Muscle of arm (tissue), 12 donors: ENCODE data around the gene EXD2. TPM values are rescaled to one million over a fixed set of nuclear protein-coding genes. Genes with fewer than 3 reads are reported as not detected.
"Not testable (repeated sequence)": the region's sequence is repeated elsewhere in the genome, so short reads cannot be mapped to it uniquely, and the experiment has no call there.

Source experiments
- DNase-seq: peaks from one replicate; pipeline ENCODE4 v3.0.0-alpha.2; 2013
- polyA plus RNA-seq, 12 donors: library from polyadenylated mRNA; unstranded; fragments of 120-200 nt; gene quantifications; one replicate each; pipeline ENCODE4 v1.2.1, GENCODE V29; 2013; ENCODE audit not compliant: insufficient read length in 12 of 12

The EXD2 gene
- polyA plus RNA-seq, 12 donors = 14.8 to 21.1 (median 16.5) TPM; not detected in 1

- DNase-seq = not testable (repeated sequence)
Observed at GRCh38 chr14:69277356-69277755, 86.1 kb downstream of the EXD2 start.

- no peak for DNase-seq
Observed at GRCh38 chr14:69280746-69281291, 89.5 kb downstream of the EXD2 start.

DNA sequence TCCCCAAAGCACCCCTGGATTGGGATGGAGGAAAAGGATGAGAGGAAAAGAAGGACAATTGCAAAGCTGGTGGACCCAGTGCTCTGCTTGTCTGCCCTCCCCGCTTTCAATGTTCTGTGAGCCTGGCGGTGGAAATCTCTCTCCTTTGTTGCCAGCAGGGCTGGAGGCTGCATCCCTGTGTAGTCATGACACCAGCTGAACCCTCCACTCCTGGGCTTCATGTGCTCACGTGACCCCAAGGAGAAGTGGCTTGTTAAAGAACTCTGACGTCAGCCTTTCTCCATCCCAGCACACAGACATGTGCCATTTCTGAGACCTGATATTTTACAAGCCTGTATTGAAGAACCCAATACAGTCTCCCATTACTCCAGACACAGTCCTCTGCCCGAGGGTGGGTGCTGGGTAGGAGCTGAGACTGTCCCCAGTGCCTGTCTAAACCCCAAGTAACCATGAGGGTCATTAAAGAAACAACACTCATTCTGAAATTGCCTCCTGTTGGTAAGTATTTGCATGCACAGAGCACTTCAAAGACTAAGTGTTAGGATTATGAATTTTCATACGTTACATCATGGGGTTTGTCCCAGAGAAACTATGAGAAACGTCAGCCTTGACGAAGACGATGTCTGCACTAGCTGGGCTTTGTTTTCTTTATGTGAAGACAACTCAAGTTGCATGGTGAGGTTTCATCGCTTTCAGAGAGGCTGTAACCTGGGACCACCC is 90.3 kb downstream of the EXD2 start:
- no peak for DNase-seq

DNA sequence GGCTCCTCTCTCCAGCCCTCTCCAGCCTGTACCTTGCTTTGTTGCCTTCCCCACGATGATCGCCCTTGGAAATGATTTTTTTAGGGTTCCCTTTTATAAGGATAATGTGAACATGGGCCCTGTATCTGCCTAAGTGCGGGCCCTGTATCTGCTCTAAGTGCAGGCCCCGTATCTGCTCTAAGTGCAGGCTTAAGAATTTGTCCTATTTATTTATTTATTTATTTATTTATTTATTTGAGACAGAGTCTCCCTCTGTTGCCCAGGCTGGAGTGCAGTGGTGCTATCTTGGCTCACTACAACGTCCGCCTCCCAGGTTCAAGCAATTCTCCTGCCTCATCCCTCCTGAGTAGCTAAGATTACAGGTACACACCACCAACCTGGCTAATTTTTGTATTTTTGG is 91.2 kb downstream of the EXD2 start:
- no peak for DNase-seq

DNA sequence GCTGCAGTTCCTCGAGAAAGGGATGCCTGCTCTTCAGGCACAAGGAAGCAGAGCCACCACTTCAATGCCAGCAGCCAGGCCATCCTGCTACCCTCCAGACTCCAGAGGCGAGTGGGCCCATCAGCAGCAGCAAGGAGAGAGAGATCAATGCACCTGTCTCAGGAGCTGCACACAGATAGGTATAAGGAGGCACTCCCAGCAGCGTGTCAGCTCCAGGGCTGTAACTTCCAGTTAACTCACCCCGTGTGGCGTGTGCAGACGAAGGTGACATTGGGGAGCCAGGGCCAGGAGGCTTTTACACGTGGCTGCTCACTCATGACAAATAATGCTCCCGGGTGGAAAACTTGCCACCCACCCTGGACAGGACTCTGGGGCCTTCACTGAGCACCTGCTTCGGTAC is 92.9 kb downstream of the EXD2 start:
- DNase-seq = no peak

- no peak for DNase-seq
Observed at GRCh38 chr14:69285661-69286255, 94.5 kb downstream of the EXD2 start.

GRCh38 chr14:69287098-69288010 is 96.1 kb downstream of the EXD2 start:
- no peak for DNase-seq

DNA sequence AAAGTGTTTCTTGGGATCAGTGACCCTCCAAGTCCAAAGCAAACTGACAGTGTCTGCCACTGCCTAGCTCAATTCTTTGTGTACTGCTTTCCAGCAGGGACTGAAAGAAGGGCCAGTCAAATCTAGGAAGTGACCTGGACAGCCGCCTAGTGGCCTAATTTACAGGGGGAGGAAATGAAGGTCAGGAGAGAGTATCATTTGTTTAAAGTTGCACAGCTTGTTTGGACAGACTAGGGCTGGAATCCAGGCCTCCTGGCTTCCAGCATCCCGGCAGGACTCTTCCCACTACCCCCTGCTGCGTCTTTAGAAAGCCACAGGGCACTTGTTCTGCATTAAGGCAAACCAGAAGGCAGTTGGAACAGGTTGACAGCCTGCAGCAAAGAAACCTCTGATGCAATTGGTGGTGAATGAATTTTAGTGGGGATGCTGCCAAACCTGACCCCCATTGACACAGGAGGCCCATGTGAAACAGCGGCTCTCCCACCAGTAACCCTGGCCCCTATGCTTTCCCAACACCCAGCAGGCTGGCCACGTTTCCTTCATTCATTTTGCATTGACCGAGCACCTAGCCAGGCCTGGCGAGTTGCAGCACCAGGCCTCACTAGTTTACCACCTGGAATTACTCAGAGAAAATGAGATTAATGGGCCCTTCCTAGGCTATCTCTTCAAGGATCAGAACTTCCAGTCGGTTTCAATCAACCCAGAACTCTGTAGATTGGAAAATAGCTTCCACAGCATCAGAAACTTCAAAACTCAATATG is 96.9 kb downstream of the EXD2 start:
- no peak for DNase-seq

- DNase-seq = no peak
Observed at GRCh38 chr14:69288956-69289705, 97.8 kb downstream of the EXD2 start.

- DNase-seq = no peak
Observed at GRCh38 chr14:69289811-69290520, 98.7 kb downstream of the EXD2 start.

DNA sequence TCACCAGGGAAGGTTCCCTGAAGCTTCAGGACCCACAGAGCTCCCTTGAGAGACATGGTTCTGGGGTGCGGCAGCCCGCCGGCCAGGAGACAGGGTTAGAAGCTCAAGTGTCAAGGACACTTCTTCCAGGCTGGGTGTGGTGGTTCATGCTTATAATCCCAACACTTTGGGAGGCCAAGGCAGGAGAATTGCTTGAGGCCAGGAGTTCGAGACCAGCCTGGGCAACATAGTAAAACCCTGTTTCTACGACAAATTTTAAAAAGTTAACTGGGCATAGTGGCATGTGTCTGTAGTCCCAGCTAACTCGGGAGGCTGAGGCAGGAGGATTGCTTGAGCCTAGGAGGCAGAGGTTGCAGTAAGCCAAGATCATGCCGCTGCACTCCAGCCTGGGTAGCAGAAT is 99.6 kb downstream of the EXD2 start:
- not testable (repeated sequence) for DNase-seq

GRCh38 chr14:69291396-69291795 is 100.1 kb downstream of the EXD2 start:
- DNase-seq = no peak

GRCh38 chr14:69291891-69292561 is 100.7 kb downstream of the EXD2 start:
- DNase-seq = no peak

Other genes with a start within 250 kb of the EXD2 start
- 10 to 100 TPM in 11 of 12 donors, not detected in 1; 36.6 to 76.0 (median 44.0) TPM for gene ACTN1, start 212.2 kb upstream of the EXD2 start, polyA plus RNA-seq
- 10 to 100 TPM in 11 of 12 donors, not detected in 1; 37.4 to 61.2 (median 45.2) TPM for gene DCAF5, start 38.4 kb upstream of the EXD2 start, polyA plus RNA-seq
- gene GALNT16, start 68.7 kb downstream of the EXD2 start, polyA plus RNA-seq = 10 to 100 TPM in 11 of 12 donors, not detected in 1; 21.3 to 64.5 (median 28.7) TPM
- 100 to 1,000 TPM; 127 to 669 (median 174) TPM for gene ERH, start 206.8 kb downstream of the EXD2 start, polyA plus RNA-seq
- gene SLC39A9, start 207.2 kb downstream of the EXD2 start, polyA plus RNA-seq = 10 to 100 TPM in 11 of 12 donors, not detected in 1; 27.0 to 41.5 (median 32.4) TPM